Fibroblast of lung (primary cell): ENCODE measurements around the gene BMP8A. TPM values are rescaled to one million over a fixed set of nuclear protein-coding genes. Genes with fewer than 3 reads are reported as not detected.
A peak's percentile ranks its signal among the peaks of the same experiment; 100 is the strongest.
"Not testable (repeated sequence)": the region's sequence is repeated elsewhere in the genome, so short reads cannot be mapped to it uniquely, and the experiment has no call there.

Experiments used
- DNase-seq, 2 donors: peaks; one replicate each; pipeline versions ENCODE4 v3.0.0 to v3.0.0-alpha.2; 2010; ENCODE audit warnings: low read depth in 2 of 2
- H2AFZ ChIP-seq: 2 replicates; pipeline ENCODE4 v1.5.1; 2012; ENCODE audit warnings: low read length, control low read depth, inconsistent platforms
- H3K27ac ChIP-seq: 2 replicates; pipeline ENCODE4 v1.5.1; 2011; ENCODE audit warnings: low read length, control low read depth; ENCODE audit not compliant: insufficient read depth
- H3K27me3 ChIP-seq: 2 replicates; pipeline ENCODE4 v1.5.1; 2011; ENCODE audit warnings: mild to moderate bottlenecking, low read length; ENCODE audit not compliant: control insufficient read depth, insufficient read depth
- H3K36me3 ChIP-seq: 2 replicates; pipeline ENCODE4 v1.5.1; 2011; ENCODE audit warnings: low read length; ENCODE audit not compliant: control insufficient read depth, insufficient read depth
- H3K4me1 ChIP-seq: 2 replicates; pipeline ENCODE4 v1.5.1; 2011; ENCODE audit warnings: low read length; ENCODE audit not compliant: control insufficient read depth, insufficient read depth; ENCODE audit errors: extremely low read depth
- H3K4me2 ChIP-seq: 2 replicates; pipeline ENCODE4 v1.5.1; 2011; ENCODE audit warnings: low read length, control low read depth; ENCODE audit not compliant: insufficient read depth; ENCODE audit errors: extremely low read depth
- H3K4me3 ChIP-seq, 4 experiments: fragments of 200-600 bp in 1 of 4; sonication (generic) in 1 of 4; replicated peaks in 1 of 4; 2 replicates each; pipeline ENCODE4 v1.5.1; 2011 to 2016; ENCODE audit warnings: low read length in 4 of 4, low read depth in 3 of 4, mild to moderate bottlenecking in 3 of 4, control low read depth in 2 of 4, inconsistent platforms in 1 of 4, mixed read lengths in 1 of 4; ENCODE audit not compliant: insufficient read depth in 1 of 4; ENCODE audit errors: control extremely low read depth in 1 of 4
- H3K79me2 ChIP-seq: 2 replicates; pipeline ENCODE4 v1.5.1; 2012; ENCODE audit warnings: mild to moderate bottlenecking, low read length, inconsistent platforms; ENCODE audit not compliant: control insufficient read depth, insufficient read depth
- H3K9ac ChIP-seq: 2 replicates; pipeline ENCODE4 v1.5.1; 2011; ENCODE audit warnings: mild to moderate bottlenecking, low read length, control low read depth; ENCODE audit not compliant: insufficient read depth
- H3K9me3 ChIP-seq: 2 replicates; pipeline ENCODE4 v1.5.1; 2012; ENCODE audit warnings: low read depth, low read length; ENCODE audit not compliant: control insufficient read depth, insufficient read depth
- H4K20me1 ChIP-seq: 2 replicates; pipeline ENCODE4 v1.5.1; 2011; ENCODE audit warnings: low read length; ENCODE audit not compliant: control insufficient read depth, insufficient read depth; ENCODE audit errors: extremely low read depth
- polyA plus RNA-seq, 2 donors: library from polyadenylated mRNA; depleted of rRNA in 1 of 2; stranded (reverse) in 1 of 2; unstranded in 1 of 2; fragments of >200 nt; gene quantifications; 2 replicates each; pipeline ENCODE4 v1.2.1, GENCODE V29; 2011 to 2012; ENCODE audit warnings: missing spikeins in 1 of 2
- total RNA-seq: library from RNA; depleted of rRNA; stranded (reverse); fragments of >200 nt; gene quantifications from 2 replicates; pipeline ENCODE4 v1.2.1, GENCODE V29; 2014

Gene BMP8A
- total and polyA plus RNA-seq, 2 donors (not counting 1 experiment from before 2014, with no cell fraction given) = 0.33 to 0.41 TPM

DNA sequence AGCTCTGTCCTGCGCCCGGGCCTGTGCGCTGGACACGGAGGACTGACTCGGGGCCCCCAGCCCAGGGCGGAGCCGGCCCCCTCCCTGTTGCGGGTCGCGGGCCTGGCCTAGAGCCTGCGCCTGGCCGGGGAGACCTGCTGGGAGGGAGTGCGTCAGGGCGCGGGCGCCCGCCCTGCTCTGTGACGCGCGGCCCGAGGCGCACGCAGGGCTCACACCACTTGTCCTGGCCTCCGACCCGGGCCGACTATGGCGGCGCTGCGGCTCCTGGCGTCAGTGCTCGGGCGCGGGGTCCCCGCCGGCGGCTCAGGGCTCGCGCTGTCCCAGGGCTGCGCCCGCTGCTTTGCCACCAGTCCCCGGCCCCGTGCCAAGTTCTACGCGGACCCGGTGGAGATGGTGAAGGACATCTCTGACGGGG, 23.3 kb downstream of the BMP8A start:
- H3K4me2 ChIP-seq, H2AFZ ChIP-seq, H4K20me1 ChIP-seq, H3K9me3 ChIP-seq, H3K9ac ChIP-seq, H3K4me1 ChIP-seq, H3K27ac ChIP-seq, DNase-seq, H3K79me2 ChIP-seq, H3K36me3 ChIP-seq, H3K27me3 ChIP-seq: not testable (repeated sequence)
- H3K4me3 ChIP-seq = peak overlapping the region in 1 of 4 experiments; percentile 34

- Histone ChIP-seq H3K9ac (peak overlapping the region; percentile 30), H3K4me3 (peak overlapping the region in 2 of 4 experiments; percentile 34 to 44), H3K4me2 (peak overlapping the region; percentile 51)
- H3K79me2 ChIP-seq, H3K27ac ChIP-seq, H3K36me3 ChIP-seq, H3K9me3 ChIP-seq, H2AFZ ChIP-seq, H3K27me3 ChIP-seq, H4K20me1 ChIP-seq, H3K4me1 ChIP-seq: not testable (repeated sequence)
- DNase-seq = peak; percentile 33 to 36
Observed at GRCh38 chr1:39515131-39516086, 24.0 kb downstream of the BMP8A start.

- not testable (repeated sequence) for H3K27ac ChIP-seq, H3K9me3 ChIP-seq, H3K4me2 ChIP-seq, H3K36me3 ChIP-seq, DNase-seq, H4K20me1 ChIP-seq, H3K9ac ChIP-seq, H3K4me1 ChIP-seq, H3K27me3 ChIP-seq, H3K4me3 ChIP-seq, H2AFZ ChIP-seq, H3K79me2 ChIP-seq
Observed at GRCh38 chr1:39516841-39517240, 25.4 kb downstream of the BMP8A start.

DNA sequence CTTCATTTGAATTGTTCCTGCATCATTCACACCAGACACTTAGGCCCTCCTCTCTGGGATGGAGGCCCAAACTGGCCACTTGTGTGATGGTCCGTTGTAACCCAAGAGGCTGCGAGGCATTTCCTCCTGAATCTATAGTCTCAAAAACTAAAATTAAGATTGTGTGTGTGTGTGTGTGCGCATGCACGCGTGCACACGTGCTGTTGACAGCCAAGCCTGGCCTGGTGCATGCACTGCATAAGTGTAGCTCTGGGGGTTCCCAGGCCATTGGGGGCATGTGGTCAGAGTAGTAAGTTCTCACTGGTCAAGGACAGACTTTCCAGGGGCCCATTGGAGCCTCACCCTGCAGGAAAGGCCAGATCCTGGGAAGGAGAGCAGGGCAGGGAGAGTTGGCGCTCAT, 26.5 kb downstream of the BMP8A start:
- not testable (repeated sequence) for H3K36me3 ChIP-seq, DNase-seq, H3K9me3 ChIP-seq, H3K4me2 ChIP-seq, H3K4me3 ChIP-seq, H3K4me1 ChIP-seq, H3K27ac ChIP-seq, H4K20me1 ChIP-seq, H2AFZ ChIP-seq, H3K27me3 ChIP-seq, H3K9ac ChIP-seq, H3K79me2 ChIP-seq

- not testable (repeated sequence) for H3K79me2 ChIP-seq, H3K27me3 ChIP-seq, H3K9me3 ChIP-seq
Observed at GRCh38 chr1:39519376-39519775, 27.9 kb downstream of the BMP8A start.

DNA sequence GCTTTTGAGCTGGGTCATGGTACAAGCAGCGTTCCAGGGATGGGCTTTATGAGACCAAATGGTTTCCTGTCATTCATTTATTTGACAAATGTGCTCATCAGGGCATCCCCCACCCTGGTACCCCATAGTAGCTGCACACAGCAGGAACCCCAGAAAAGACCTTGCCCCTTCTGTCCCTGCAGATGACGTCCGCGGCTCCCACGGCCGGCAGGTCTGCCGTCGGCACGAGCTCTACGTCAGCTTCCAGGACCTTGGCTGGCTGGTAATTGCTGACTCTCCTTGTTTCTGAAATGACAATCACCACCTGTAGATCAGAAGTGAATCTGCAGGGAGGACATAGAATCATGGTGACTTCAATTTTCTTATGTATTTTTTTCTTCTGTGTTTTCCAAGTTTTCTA, 30.8 kb downstream of the BMP8A start:
- H3K9me3 ChIP-seq, H2AFZ ChIP-seq, H3K9ac ChIP-seq, DNase-seq, H3K36me3 ChIP-seq, H3K27ac ChIP-seq, H3K4me2 ChIP-seq, H3K79me2 ChIP-seq, H3K4me3 ChIP-seq, H3K27me3 ChIP-seq, H4K20me1 ChIP-seq, H3K4me1 ChIP-seq: not testable (repeated sequence)

More at GRCh38 chr1:39519376-39519775, 27.9 kb downstream of the BMP8A start:
- H3K9ac ChIP-seq, H3K27ac ChIP-seq, H2AFZ ChIP-seq, H3K36me3 ChIP-seq, H3K4me2 ChIP-seq, H3K4me1 ChIP-seq, H4K20me1 ChIP-seq, DNase-seq, H3K4me3 ChIP-seq: not testable (repeated sequence)
